ENCODE measurements around the gene SSR3.

GRCh38 chr3:156579427-156579851 is 24.5 kb upstream of the SSR3 start:
- no peak for TF ChIP-seq CTCF (IDR thresholded peaks at IDR 0.05)
- TF ChIP-seq POLR2A (IDR thresholded peaks at IDR 0.05): no peak

Data from lower leg skin (tissue), 3 donors.